Activated CD4-positive, CD25-positive, alpha-beta regulatory T cell treated with anti-CD3 and anti-CD28 coated beads, Interleukin-2, amount 50 U/mL, for 16 hours (primary cell): ENCODE results near the gene CCL5.

Source experiments
- DNase-seq: peaks from one replicate; pipeline ENCODE4 v3.0.0-alpha.2; 2020; ENCODE audit warnings: low read depth, low spot score

The CCL5 gene

DNA sequence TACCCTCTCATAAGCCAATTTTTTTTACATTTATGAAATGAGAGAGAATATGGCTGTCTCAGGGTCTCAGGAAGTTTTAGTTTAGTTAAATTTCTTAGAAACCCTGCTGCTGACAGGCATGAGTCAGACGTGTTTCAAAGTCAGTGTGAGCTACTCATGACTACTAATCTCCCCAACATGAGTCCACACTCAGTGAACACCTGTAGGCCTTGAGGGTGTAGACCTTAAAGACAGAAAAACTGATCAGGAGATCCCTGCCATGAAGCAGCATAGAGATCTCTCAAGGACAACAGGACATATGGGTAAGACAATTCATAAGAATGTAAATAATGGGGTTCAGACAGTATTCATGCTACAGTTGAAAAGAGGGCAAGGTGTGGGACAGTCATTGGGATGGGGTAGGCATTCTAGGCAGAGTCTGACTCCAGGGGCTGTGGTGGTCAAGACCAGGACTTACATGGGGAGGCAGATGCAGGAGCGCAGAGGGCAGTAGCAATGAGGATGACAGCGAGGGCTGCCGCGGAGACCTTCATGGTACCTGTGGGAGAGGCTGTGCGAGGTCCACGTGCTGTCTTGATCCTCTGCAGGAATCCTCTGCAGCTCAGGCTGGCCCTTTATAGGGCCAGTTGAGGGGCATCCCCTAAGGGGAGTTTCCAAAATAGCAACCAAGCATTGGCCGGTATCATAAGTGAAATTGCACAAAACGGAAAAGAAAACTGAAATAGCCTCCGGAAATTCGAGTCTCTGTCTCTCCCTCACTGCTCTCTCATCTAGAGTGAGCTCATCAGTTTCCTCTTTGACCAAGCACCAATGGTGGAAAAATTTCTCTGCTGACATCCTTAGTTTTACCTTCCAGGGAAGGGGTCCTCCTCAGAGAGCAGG, at the start of gene CCL5:
CCL5 (minus strand) TSS at position 588 of the 882 bp plus-strand sequence.
- no peak for DNase-seq

DNA sequence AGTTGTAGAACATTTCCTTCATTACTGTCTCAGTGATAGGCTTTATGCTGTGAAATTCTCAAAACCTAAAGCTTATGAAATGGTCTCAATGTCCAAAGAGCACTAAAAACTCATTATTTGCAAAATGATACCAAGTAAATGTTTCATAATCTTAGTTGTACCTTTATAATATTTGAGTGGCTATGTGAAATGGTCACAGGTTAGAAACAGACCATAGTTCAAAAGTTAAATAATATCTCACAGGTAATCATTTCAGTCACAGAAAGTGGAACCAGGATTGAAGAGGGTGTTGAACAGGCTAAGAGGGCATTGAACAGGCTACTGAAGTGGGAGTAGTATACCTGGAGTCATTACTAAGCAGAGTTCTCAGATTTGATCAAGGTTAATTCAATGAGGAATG, 47.6 kb upstream of the CCL5 start:
- no peak for DNase-seq

DNA sequence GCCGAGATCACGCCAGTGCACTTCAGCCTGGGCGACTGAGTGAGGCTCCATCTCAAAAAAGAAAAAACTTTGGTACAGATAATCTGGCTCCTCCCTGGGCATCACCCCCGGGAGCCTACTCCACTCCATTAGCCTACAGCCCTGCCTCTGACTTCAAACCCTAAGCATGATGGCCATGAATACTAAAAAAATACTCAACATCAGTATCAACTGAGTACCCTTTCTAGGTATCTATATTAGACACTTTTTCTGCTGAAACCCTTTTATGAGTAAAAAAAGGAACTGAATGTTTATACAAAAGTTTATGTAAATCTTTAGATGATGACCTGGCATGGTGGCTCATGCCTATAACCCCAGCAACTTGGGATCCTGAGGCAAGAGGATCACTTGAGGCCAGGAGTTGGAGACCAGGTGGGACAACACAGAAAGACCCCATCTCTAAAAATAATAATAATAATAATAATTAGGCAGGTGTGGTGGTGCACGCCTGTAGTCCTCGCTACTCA, 43.5 kb upstream of the CCL5 start:
- no peak for DNase-seq

DNA sequence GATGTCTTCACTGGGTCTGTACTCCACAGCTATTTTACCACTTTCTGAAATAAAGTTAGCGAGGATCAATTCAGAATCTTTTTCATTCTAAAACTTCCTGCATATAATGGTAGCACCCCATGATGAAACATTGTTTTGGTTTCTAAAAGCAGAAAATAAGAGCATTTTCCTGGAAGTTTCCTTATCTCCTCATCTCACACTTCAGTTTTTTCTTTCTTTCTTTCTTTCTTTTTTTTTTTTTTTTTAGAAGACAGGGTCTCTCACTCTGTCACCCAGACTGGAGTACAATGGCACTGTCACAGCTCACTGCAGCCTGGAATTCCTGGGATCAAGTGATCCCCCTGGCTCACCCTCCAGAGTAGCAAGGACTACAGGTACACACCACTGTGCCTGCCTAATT, 40.1 kb upstream of the CCL5 start:
- DNase-seq = no peak

DNA sequence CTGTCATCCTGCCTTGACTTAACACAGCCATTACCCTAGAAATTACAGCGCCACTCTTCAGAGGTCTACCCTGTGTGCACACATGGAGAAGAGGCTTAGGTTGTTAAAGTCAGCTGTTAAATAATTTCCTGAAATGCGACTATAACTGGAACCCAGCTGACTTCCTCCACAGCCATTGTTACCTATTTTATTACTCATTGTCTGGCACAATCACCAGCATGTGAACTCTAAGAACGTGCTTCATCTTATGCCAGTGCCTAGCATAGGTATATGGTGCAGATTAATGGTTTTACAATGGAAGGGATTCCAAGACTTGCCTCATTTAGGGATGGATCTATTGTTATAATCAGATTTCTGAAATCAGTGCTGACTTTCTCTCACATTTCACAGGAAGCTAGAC, 38.5 kb upstream of the CCL5 start:
- no peak for DNase-seq

DNA sequence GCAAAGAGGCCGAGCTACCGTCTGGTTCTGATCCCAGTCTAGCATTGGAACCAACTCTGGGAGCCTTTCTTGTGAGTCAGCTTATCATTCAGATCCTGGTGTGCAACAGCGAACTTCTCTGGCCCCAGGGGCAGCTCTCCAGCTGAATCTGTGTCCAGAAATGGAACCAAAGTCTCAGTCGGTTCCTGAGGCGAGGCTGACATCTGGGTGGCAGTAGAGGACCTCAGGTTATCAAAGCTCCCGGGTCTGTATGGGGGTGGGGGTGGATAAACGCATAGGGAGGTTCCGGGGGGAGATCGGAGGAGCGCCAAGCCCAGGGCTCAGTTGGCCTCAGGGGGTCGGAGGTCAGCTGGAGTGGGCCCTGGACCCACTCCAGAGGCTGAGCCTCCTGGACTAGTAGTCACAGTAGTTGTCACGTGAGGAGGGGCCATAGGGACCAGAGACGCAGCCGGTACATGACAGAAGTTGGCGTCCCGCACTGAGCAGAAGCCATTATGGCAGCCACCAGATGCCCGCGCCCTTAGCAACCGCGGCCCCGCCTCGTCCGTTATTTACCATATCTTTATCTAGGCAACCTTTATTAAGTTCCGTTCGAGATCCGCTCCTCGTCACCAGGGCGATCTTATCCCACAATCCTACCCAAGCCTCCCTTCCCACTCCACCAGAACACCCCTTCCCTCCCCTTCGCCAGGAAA, 37.5 kb upstream of the CCL5 start:
- no peak for DNase-seq

DNA sequence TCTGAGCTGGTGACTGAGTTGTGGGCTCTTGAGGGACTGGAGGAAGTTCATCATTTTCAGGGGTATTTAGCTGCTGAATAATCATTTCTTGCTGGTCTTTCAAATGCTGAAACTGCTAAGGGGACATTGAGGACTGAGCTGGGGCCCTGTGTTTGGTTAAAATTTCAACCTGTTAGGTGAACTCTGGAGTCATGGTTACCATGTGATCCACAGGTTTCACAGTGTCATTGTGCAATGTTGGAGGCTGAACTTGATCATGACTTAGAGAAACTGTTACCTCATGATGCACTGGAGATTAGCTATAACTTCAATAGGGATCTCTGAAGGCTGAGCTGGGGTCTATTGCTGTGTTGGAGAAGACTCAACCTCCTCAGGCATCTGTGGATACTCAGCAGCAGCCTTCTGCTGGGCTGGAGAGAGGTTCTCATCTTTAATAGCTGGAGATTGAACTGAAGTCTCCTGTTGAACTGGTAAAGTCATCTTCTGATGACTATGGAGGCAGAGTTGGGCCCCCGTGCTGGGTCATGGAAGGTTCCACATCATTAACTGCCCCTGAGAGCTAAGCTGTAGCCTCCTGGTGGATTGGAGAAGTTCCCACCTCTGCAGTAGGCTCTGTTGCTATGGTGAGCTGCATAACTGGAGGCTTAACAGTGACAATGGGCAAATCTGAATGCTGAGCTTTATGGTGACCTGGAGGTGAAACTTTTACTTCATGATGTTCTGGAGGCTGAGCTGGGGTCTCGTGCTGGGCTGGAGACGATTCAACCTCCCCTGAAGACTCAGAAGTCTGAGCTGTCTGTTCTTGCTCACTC, 35.2 kb upstream of the CCL5 start:
- DNase-seq = no peak

DNA sequence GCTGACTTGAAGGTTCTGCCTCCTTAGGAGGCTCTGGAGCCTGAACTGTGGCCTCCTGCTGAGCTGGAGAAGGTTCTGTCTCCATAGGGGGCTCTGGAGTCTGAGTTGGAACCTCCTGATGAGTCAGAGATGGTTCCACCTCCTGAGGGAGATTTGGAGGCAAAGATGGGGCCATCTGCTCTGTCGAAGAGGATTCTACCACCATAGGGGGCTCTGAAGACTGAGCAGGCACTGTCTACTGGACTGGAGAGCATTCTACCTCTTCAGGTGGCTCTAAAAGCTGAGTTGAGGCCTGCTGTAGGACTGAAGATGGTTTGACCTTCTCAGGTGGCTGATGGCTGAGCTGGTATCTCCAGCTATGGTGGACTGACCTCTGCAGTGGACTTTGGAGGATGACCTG, 34.2 kb upstream of the CCL5 start:
- DNase-seq = no peak

DNA sequence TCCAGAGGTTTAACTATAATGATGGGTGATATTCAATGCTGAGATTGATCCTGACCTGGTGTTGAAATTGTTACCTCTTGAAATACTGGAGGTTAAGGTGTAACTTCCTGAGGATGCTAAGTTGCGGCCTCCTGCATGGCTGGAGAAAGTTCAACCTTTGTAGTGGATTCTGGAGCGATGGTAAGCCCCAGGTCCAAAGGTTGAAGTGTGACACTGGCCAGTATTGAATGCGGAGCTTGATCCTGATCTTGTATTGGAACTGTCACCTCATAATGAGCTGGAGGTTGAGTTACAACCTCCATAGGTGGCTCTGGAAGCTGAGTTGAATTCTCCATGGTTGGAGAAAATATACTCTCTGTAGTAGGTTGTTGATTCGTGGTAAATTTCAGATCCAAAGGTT, 33.4 kb upstream of the CCL5 start:
- no peak for DNase-seq

DNA sequence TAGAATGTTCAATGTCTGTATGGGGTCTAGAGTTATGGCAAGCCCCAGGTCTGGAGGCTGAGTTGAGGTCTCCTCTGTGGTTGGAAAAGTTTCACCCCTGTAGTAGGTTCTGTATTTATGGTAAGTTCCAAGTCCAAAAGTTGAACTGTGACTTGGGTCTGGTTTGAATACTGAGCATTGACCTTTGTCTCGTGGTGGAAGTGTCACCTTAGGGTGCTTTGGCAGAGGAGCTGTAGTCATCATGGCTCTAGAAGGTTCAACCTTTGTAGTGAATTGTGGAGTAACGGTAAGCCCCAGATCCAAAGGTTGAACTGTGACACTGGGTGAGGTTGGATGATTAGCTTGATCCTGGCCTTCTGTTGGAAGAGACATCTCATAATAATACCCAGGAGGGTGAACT, 32.8 kb upstream of the CCL5 start:
- no peak for DNase-seq

DNA sequence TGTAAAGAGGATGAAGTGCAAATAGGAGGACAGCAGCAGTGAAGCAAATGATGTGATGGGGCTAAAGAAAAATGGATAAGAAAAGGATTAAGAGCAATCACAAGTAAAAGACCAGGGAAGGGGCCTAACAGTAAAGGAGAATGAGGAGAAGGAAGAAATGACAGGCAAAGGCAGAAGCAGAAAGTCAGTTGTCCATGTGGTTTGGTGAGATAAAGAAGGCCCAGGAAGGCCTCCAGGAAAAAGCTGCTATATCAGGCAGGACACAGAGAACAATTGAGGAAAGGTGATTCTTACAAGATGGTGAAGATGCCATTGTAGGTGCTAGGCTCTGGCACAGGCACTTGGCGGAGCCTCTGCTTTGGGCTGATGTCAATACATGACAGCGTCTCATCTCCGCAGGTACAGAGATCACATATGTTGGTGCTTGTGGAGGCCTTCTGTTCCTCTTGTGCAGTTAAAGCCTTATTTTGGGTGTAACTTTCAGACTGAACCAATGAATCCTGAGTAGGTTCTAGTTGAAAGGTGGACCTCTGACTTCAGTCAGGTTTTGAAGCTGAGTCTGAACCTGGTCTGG, 32.3 kb upstream of the CCL5 start:
- no peak for DNase-seq

DNA sequence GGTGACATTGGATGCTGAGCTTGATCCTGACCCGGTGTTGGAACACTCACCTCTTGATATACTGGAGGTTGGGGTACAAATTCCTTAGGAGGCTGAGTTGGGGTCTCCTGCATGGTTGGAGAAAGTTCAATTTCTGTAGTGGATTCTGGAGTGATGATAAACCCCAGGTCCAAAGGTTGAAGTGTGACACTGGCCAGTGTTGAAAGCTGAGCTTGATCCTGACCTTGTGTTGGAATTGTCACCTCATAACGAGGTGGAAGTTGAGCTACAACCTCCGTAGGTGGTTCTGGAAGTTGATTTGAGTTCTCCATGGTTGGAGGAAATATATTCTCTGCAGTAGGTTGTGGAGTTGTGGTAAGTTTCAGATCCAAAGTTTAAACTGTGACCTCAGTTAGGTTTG, 29.2 kb upstream of the CCL5 start:
- no peak for DNase-seq

DNA sequence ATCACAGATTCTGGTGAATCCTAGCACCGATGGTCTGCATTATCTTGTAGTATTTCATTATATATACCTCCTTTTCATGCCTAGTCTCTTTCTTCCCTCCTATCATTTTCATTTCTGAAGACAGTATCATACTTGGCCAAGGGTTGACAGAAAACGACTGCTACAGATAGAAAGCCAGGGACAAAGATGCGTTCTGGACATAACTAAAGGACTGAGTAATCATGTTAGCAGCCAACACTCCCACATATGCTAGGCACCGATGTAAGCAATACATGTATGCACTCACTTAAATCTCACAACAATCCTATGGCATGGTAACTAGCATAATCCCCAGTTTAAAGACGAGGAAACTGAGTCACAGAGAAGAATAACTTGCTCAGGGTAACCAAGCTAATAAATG, 27.5 kb upstream of the CCL5 start:
- no peak for DNase-seq

DNA sequence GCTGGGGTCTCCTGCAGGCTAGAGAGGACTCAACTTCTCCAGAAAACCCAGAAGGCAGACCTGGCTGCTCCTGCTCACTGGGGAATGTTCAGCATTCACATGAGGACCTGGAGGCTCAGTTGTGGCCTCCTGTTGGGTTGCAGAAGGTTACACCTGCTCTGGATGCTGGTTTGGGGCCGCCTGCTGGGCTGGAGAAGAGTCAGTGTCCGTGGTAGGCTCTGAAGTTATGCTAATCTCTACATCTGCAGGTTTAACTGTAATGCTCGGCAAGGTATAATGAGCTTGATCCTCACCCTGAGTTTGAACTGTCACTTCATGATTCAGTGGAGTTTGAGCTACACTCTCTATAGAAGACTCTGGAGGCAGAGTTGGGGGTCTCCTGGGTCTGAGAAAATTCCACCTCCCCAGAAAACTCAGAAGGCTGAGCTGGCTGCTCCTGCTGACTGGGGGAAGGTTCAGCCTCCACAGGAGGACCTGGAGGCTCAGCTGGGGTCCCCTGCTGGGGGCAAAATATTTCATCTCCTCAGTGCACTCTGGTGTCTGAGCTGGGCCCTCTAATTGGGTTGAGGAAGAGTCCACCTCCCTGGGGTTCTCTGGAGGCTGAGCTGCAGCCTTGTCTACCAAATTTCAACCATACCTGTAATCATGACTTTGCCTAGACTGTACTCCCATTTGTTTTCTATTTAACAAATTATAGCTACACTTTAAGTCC, 26.9 kb upstream of the CCL5 start:
- no peak for DNase-seq

DNA sequence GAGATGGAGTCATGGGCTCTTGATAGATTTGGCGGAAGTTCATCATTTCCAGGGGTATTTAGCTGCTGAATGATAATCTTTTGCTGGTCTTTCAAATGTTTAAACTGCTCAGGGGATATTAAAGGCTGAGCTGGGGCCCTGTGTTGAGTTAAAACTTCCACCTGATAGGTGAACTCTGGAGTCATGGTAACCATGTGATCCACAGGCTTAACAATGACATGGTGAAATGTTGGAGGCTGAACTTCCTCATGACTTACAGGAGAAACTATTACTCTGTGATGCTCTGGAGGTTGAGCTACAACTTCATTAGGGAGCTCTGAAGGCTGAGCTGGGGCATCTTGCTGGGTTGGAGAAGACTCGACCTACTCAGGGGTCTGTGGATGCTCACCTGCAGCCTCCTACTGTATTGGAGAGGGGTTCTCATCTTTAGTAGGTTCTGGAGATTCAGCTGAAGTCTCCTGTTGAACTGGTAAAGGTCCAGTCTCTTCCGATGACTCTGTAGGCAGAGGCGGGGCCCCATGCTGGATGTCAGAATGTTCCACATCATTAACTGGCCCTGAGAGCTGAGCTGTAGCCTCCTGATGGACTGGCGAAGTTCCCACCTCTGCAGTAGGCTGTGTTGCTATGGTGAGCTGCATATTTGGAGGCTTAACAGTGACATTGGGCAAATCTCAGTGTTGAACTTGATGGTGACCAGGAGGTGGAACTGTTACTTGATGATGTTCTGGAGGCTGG, 26.2 kb upstream of the CCL5 start:
- no peak for DNase-seq

DNA sequence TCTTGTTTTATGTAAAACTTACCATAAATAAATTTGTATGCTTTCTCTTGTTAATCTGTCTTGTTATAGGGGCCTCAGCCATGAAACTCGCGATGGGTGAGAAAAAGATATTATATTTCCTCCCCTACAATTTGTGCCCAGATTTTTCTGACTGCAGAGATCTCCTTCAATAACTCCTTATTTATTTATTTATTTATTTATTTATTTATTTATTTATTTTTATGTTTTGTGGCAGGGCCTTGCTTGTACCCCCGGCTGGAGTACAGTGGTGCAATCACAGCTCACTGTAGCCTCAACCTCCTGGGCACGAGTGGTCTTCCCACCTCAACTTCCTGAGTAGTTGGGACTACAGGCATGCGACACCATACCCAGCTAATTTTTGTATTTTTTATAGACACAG, 23.3 kb upstream of the CCL5 start:
- DNase-seq = no peak

DNA sequence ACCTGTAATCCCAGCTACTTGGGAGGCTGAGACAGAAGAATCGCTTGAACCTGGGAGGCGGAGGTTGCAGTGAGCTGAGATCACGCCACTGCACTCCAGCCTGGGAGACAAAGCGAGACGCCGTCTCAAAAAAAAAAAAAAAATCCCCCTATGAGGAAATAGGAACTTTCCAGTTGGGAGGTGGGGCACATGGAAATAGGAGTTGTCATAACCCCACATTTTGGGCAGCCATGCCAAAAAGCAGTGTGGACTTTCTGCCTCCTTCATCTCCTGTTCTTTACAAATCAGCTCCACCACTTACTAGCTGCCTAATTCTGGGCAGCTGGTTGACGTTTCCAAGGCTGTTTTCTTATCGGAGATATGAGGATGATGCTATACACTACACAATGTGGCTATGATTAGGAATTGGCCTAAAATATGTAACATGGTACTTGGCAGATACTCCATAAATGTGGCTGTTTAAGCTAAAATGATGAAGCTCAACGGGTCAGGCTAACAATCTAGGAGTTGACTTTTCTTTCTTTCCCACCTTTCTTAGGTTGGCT, 21.5 kb upstream of the CCL5 start:
- DNase-seq = no peak

DNA sequence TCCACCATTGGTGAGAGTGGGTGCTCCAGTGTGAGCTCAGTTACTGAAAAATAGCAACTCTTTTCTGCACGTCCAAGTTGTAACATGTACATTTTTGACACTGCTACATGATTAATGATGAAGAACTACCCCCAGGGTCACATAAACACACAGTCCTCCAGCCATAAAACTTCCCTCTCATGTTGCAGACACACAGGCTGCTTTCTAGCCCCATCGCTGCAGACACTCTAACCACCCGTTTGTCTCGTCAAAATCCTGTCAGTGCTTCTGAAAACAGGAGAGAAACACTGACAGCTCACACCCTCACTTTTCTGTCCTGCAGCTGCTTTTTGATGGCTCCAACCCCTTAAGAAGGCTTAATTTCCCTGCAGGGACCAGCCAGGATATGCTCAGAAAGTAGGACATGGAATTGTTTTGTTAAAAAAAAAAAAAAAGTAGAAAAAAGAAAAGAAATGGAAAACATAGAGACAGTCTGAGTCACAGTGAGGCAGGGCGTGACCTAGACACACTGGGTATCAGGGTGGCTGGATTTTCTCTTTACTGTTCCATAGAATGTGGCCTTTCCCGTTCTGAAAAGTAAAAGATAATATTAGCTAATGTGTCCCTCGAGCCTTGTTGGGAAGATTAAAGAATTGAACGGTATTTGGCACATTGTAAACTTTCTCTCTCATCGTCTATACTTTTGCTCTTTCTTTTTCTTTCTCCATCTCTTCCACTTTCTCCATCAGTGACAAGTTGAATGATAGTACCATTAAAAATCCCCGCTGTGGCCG, 20.7 kb upstream of the CCL5 start:
- DNase-seq = no peak

DNA sequence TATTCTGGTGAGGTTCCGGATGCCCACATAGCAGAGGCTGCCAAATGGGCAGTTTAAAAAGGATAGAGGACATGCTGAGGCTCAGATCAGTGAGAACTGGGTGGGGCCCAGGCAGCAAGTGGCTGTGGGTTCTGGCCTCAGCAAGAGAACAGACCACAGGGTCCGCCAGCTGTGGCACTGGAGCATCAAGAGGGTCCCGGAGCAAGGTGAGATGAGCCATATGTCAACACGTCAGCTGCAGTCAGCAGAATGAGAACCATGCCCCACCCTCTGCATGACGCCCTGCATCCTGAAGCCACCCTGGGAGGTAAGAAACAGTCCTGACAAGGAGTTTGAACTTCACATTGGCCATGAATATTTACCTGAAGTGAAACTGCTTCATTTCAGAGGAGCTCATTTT, 20.1 kb upstream of the CCL5 start:
- no peak for DNase-seq
